ENCODE measurements around the gene SOX10. TPM values are rescaled to one million over a fixed set of nuclear protein-coding genes. Genes with fewer than 3 reads are reported as not detected.

The SOX10 gene
- total and polyA plus RNA-seq, 2 of the 13 experiments (the other 11 are each of a cell fraction or from before 2014, with no cell fraction given), result not detected

GRCh38 chr22:37996079-37996478 is 11.7 kb upstream of the SOX10 start:
- H3K27ac ChIP-seq (ENCODE audit: extremely low read length, insufficient read depth, low read length), result no peak overlapping the region
- H2AFZ ChIP-seq (ENCODE audit: low read length), result no peak overlapping the region
- no peaks in the 10 kb centered on the region for H3K36me3 ChIP-seq (replicated peaks in 1 of 2; ENCODE audit: control insufficient read depth in 1 of 2, insufficient read depth in 2 of 2, low read length in 2 of 2)
- H3K79me2 ChIP-seq (ENCODE audit: insufficient read depth, low read length), result no peaks in the 10 kb centered on the region
- ATAC-seq (no peak), FAIRE-seq (no peak), DNase-seq (ENCODE audit: low spot score) (no peak)
- ChIA-PET POLR2A (no interaction called here), CTCF (ENCODE audit: low intra/inter-chr PET ratio, low total read pairs) (no interaction called here)
- intact Hi-C loops (cut with micrococcal nuclease; ENCODE audit: unreplicated experiment), result no loop called here
- no peak overlapping the region for H3K4me2 ChIP-seq (ENCODE audit: low read depth, low read length)
- in situ Hi-C loops (cut with HindIII; ENCODE audit: extremely low pct_ligation_motif_present, low pct_unique_long_range_greater_than_20kb), result no loop called here
- no peak for TF ChIP-seq HDAC1 (CRISPR knock-in tag; IDR thresholded peaks at IDR 0.05)
- TF ChIP-seq ZNF550 (CRISPR knock-in tag; IDR thresholded peaks at IDR 0.05; ENCODE audit: borderline replicate concordance), result no peak
- TF ChIP-seq, protein P1, sequence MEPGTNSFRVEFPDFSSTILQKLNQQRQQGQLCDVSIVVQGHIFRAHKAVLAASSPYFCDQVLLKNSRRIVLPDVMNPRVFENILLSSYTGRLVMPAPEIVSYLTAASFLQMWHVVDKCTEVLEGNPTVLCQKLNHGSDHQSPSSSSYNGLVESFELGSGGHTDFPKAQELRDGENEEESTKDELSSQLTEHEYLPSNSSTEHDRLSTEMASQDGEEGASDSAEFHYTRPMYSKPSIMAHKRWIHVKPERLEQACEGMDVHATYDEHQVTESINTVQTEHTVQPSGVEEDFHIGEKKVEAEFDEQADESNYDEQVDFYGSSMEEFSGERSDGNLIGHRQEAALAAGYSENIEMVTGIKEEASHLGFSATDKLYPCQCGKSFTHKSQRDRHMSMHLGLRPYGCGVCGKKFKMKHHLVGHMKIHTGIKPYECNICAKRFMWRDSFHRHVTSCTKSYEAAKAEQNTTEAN (CRISPR knock-in tag; conservative IDR thresholded peaks at IDR 0.05), result no peak
- TF ChIP-seq JDP2 (CRISPR knock-in tag; IDR thresholded peaks at IDR 0.05; ENCODE audit: borderline replicate concordance), result no peak
- TF ChIP-seq, protein P2, sequence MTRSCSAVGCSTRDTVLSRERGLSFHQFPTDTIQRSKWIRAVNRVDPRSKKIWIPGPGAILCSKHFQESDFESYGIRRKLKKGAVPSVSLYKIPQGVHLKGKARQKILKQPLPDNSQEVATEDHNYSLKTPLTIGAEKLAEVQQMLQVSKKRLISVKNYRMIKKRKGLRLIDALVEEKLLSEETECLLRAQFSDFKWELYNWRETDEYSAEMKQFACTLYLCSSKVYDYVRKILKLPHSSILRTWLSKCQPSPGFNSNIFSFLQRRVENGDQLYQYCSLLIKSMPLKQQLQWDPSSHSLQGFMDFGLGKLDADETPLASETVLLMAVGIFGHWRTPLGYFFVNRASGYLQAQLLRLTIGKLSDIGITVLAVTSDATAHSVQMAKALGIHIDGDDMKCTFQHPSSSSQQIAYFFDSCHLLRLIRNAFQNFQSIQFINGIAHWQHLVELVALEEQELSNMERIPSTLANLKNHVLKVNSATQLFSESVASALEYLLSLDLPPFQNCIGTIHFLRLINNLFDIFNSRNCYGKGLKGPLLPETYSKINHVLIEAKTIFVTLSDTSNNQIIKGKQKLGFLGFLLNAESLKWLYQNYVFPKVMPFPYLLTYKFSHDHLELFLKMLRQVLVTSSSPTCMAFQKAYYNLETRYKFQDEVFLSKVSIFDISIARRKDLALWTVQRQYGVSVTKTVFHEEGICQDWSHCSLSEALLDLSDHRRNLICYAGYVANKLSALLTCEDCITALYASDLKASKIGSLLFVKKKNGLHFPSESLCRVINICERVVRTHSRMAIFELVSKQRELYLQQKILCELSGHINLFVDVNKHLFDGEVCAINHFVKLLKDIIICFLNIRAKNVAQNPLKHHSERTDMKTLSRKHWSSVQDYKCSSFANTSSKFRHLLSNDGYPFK (CRISPR knock-in tag; IDR thresholded peaks at IDR 0.05; ENCODE audit: borderline replicate concordance), result no peak
- TF ChIP-seq ZBTB39 (CRISPR knock-in tag; IDR thresholded peaks at IDR 0.05), result no peak
- no peak for TF ChIP-seq GLI4 (CRISPR knock-in tag; IDR thresholded peaks at IDR 0.05; ENCODE audit: borderline replicate concordance)
- TF ChIP-seq ATF6 (CRISPR knock-in tag; conservative IDR thresholded peaks at IDR 0.05), result no peak
- TF ChIP-seq NFE2L2 (IDR thresholded peaks at IDR 0.05; ENCODE audit: low read length), result no peak
- TF ChIP-seq ZSCAN30 (CRISPR knock-in tag; IDR thresholded peaks at IDR 0.05), result no peak
- TF ChIP-seq SIN3B (IDR thresholded peaks at IDR 0.05; ENCODE audit: low read length), result no peak
- H3K4me3 ChIP-seq (replicated peaks in 1 of 3; ENCODE audit: insufficient read depth in 1 of 3, low read depth in 2 of 3, low read length in 3 of 3), result no peak overlapping the region
- H3K9me3 ChIP-seq (ENCODE audit: low read length), result no peaks in the 10 kb centered on the region
- BruUV-seq (replicated peaks), result no TSS peak
- WGBS (ENCODE audit: low lambda C conversion rate), result 43% methylated on average over 2 of the region's 4 CpGs
- no peaks in the 10 kb centered on the region for H4K20me1 ChIP-seq (ENCODE audit: insufficient read depth, low read length)
- no peak overlapping the region for H3K9ac ChIP-seq (ENCODE audit: insufficient read depth, low read depth, low read length)
- peaks cover 0 to 8% of the 10 kb centered on the region in 2 experiments; a peak in 2 of 5 replicates for H3K27me3 ChIP-seq (ENCODE audit: control insufficient read depth in 1 of 2, insufficient read depth in 2 of 2, low read length in 2 of 2)
- peaks cover 80% of the 10 kb centered on the region for H3K4me1 ChIP-seq (ENCODE audit: insufficient read depth, low read length)

Data from HepG2 (cell line).